ENCODE results near the gene FLCN. TPM values are rescaled to one million over a fixed set of nuclear protein-coding genes. Genes with fewer than 3 reads are reported as not detected.
"Not testable (repeated sequence)": the region's sequence is repeated elsewhere in the genome, so short reads cannot be mapped to it uniquely, and the experiment has no call there.

FLCN gene
- total RNA-seq, 1 donor from 2014 or later = 29.3 TPM

GRCh38 chr17:17186051-17186450 lies 50.9 kb downstream of the FLCN start:
- no peak for DNase-seq

- DNase-seq = not testable (repeated sequence)
Observed at GRCh38 chr17:17184985-17185757, 51.8 kb downstream of the FLCN start.

- DNase-seq = no peak
Observed at GRCh38 chr17:17183744-17184143, 53.2 kb downstream of the FLCN start.

GRCh38 chr17:17182598-17183136 lies 54.3 kb downstream of the FLCN start:
- no peak for DNase-seq

- no peak for DNase-seq
Observed at GRCh38 chr17:17181666-17182597, 55.0 kb downstream of the FLCN start.

GRCh38 chr17:17180741-17181525 lies 56.0 kb downstream of the FLCN start:
- no peak for DNase-seq

GRCh38 chr17:17180141-17180603 lies 56.8 kb downstream of the FLCN start:
- DNase-seq = peak; percentile 52

GRCh38 chr17:17179371-17179827 lies 57.6 kb downstream of the FLCN start:
- no peak for DNase-seq

- DNase-seq = no peak
Observed at GRCh38 chr17:17177176-17177575, 59.8 kb downstream of the FLCN start.

- DNase-seq = no peak
Observed at GRCh38 chr17:17176341-17176740, 60.6 kb downstream of the FLCN start.

GRCh38 chr17:17175917-17176316 lies 61.1 kb downstream of the FLCN start:
- no peak for DNase-seq

- DNase-seq = no peak
Observed at GRCh38 chr17:17175340-17175739, 61.6 kb downstream of the FLCN start.

- DNase-seq = no peak
Observed at GRCh38 chr17:17173921-17174320, 63.0 kb downstream of the FLCN start.

- no peak for DNase-seq
Observed at GRCh38 chr17:17172990-17173389, 64.0 kb downstream of the FLCN start.

- no peak for DNase-seq
Observed at GRCh38 chr17:17172001-17172939, 64.7 kb downstream of the FLCN start.

GRCh38 chr17:17171186-17171585 lies 65.8 kb downstream of the FLCN start:
- DNase-seq = no peak

- DNase-seq = no peak
Observed at GRCh38 chr17:17170346-17170985, 66.5 kb downstream of the FLCN start.

GRCh38 chr17:17169396-17169795 lies 67.6 kb downstream of the FLCN start:
- no peak for DNase-seq

GRCh38 chr17:17168401-17168800 lies 68.6 kb downstream of the FLCN start:
- no peak for DNase-seq

- DNase-seq = no peak
Observed at GRCh38 chr17:17167986-17168385, 69.0 kb downstream of the FLCN start.
